Renal cortex interstitium (tissue), 11 donors: ENCODE results near the gene IL2RA. TPM values are rescaled to one million over a fixed set of nuclear protein-coding genes. Genes with fewer than 3 reads are reported as not detected.
"Not testable (repeated sequence)": the region's sequence is repeated elsewhere in the genome, so short reads cannot be mapped to it uniquely, and the experiment has no call there.

Source experiments
- DNase-seq, 11 donors: peaks; one replicate each; pipeline ENCODE4 v3.0.0-alpha.2; 2013; ENCODE audit warnings: low read depth in 9 of 11, low spot score in 4 of 11; ENCODE audit errors: extremely low read depth in 1 of 11
- polyA plus RNA-seq, 3 donors: library from polyadenylated mRNA; unstranded; fragments of 120-200 nt; gene quantifications; one replicate each; pipeline ENCODE4 v1.2.1, GENCODE V29; 2013; ENCODE audit not compliant: insufficient read length in 3 of 3

Gene IL2RA
- polyA plus RNA-seq, 3 donors = 0.10 TPM; not detected in 2

DNA sequence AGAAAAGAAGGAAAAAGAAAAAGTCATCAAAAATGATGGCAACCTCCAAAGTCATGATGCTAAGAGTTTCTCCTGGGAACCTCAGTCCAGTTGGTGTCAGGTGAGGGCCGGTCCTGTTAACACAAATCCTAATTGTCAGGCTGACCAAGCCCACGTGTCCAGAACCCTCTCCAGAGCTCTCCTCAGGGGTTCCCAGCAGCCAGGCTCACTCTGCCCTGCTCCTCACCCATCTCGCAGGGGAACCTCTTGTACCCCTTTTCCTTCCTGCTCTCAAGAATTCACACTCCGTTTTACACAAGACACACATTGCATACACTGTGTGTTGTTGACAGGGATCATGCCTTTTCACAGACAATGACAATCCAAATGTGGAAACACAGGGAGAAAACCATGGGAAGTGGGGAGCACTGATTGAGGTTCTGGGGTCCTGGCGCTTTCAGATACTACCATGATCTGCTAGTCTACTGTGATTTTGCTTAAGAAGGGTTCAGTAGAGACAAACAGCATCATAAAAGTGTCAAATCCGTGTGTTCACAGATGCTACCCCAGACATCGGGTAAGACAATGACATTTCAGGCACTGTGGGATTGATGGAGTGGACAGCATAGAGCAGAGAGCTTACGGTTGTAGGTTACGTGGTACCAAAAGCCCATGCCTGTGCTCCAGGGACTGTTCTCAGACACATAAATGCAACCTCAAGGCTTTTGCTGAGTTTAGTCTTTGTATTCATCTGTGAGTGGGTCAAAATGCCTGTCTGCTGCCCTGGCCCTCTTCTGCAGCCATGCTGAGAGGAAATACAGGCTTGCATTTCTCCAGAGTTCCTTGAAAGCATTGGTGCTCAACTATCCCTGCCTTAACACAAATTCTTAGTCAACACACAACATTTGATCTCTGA is 16.0 kb downstream of the IL2RA start:
- DNase-seq = no peak

DNA sequence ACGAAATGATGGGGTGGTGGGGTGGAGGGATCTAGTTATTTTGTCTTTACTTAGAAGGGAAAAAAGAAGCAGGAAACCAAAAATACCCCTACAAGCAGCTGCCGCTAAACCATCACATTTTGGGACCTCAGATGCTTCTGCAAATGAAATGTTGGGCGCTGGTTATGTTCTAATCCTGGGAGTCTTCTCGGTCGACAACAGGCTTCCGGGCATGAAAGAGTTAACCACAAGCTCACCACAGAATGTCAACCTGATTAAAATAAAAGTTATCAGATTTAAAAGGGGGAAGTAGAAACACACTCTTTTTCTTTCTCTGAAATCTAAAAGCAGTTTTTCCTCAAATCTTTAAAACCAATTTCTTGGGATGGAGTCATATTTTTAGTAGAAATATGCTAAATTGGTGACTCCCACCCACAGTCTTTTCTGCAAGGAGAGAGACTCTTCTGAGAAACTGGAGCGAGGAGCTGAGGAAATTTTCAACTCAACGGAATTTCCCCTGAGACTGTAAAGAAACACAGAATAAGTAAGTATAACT is 16.8 kb downstream of the IL2RA start:
- no peak for DNase-seq

DNA sequence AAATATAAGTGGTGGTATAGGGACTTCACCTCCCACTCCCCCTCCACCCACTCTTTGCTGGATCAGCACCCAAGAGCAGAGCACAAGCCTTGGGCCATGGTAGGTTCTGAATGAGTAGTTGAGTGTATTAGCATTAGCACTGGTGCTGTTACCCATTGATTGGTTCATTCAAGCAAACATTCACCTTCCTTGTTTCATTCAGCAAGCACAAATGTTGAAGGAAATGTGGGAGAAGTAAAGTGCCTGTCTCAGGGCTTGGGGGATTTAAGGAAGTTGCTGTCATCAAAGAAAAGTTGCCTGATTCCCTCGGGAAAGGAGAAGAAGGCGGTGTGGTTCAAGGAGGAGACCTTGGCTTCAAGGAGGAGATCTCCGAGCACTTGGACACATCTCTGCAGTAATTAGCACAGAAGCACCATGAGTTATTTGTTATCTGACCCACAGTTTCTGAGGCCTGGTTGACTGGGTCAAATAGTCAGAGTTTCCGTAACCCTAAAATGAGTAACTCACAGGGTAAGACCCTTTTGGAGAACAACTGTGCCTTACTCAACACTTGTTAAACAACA is 17.3 kb downstream of the IL2RA start:
- DNase-seq = no peak

DNA sequence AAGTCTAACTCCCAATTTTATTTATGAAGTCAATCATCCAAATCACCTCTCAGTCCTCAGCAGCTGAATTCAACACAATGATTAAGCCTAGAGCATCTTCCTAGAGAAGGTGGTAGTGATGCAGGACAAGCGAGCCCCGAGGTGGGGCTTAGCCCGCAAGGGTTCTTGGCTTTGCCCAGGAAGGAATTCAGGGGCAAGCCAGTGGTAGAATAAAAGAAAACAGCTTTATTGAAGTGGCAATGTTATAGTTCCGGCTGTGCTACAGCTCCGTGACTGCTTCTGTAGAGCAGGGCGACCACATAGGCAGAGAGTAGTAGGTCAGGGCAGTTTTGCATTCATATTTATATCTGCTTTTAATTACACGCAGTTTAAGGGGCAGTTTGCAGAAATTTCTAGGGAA is 18.1 kb downstream of the IL2RA start:
- DNase-seq = no peak

DNA sequence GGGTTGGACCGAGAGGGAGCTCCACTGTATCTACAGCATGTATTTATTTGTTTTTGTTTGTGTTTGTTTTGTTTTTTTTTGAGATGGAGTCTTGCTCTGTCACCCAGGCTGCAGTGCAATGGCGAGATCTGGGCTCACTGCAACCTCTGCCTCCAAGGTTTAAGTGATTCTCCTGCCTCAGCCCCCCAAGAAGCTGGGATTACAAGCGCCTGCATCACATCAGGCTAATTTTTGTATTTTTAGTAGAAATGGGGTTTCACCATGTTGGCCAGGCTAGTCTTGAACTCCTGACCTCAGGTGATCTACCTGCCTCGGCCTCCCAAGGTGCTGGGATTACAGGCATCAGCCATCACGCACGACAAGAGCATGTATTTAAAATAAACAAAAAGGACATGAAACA is 18.8 kb downstream of the IL2RA start:
- DNase-seq = not testable (repeated sequence)

DNA sequence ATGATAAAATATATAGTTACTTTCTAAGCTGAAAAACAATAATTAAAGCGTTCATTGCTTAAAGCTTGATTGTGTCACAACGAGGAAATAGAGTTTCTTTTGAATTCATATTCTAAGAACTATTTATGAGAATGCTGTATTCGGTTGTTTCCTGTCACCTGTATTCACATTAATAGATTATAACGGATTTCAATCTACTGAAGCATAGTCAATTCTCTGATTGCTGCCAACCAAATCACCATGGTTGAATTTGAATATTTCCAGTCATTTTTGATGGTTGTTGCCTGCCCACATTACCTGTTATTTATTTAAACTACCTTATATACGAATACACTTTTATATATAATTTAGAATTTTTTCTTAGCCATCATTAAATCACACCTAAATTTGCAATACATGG is 22.0 kb downstream of the IL2RA start:
- no peak for DNase-seq

DNA sequence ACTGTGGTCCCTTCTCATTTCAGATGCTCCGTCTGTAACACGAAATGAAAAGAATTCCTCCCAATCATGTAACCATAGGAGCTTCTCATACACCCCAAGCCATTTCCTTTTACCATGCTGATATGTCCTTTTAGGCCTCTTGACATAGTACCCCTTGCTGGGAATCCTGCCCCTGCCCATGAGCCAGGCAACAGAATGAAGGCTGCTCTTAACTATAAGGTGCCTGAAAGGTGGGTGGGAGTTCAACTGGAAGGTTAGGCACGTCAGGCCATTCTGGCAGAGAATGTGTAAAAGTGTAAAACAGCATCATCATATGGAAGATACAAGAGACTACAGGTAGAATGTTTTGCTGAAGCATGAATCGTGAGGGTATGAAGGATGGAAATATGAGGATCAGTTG is 22.5 kb downstream of the IL2RA start:
- no peak for DNase-seq

DNA sequence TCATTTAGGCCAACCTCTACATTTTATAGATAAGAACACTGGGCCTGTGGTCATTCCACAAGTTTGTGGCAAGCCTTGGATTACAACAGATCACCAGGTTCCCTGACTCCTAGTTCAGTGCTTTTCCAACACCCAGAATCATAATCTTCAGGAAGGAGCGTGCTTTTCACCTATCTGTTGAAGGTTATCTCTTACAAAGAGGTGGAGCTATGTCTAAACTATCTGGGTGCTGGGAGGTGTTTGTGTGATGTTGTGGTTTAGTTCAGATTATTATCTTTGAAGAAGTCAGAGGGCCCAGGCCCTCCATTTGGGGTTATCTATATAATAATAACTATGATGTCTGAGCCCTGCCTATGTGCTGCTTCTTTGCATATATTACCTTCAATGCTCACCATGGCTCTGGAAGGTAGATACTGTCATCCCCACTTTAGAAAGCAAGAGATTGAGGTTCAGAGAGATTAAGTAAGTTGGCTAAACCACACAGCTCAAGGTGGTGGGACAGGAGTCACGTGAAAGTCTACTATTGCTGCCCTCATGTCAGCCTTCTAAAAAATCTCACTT is 24.0 kb downstream of the IL2RA start:
- DNase-seq = no peak

DNA sequence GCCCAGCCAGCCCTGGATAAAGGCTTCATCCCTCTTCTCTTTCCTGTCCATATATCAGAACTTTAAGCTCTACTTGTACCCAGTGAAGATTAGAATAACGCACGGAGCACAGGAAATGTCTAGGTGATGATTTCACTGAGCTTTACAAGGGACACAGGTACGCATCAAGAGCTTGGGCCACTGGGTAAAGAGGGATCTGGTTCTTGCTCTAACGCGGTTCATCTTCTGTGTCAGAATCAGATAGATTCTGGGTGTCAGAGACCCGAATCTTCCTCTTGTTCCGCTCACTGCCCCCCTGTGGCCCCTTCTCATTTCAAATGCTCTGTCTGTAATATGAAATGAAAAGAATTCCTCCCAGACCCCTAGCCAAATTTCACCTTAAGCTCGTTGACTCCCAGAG is 24.7 kb downstream of the IL2RA start:
- no peak for DNase-seq

DNA sequence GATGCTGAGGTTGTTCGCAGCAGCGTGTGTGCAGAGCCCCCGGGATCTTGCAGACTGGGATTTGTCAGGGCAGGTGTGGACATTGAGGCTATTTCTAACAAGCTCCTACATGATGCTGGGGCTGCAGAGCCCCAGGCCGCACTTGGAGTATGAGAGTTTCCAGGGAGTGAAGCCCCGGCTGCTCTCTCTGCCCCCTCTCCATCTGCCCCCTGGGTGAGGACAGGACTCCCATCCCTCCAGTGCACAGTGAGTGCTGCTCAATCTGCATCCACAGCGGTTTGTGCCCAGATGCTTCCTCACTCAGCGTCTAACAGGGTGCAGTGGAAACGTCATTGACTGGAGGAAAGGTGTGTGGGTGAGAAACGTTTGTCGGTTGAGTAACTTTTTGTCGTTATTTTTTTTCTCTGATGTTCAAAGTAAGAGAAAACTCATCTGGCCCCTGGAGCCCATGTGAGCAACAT is 25.3 kb downstream of the IL2RA start:
- DNase-seq = no peak

DNA sequence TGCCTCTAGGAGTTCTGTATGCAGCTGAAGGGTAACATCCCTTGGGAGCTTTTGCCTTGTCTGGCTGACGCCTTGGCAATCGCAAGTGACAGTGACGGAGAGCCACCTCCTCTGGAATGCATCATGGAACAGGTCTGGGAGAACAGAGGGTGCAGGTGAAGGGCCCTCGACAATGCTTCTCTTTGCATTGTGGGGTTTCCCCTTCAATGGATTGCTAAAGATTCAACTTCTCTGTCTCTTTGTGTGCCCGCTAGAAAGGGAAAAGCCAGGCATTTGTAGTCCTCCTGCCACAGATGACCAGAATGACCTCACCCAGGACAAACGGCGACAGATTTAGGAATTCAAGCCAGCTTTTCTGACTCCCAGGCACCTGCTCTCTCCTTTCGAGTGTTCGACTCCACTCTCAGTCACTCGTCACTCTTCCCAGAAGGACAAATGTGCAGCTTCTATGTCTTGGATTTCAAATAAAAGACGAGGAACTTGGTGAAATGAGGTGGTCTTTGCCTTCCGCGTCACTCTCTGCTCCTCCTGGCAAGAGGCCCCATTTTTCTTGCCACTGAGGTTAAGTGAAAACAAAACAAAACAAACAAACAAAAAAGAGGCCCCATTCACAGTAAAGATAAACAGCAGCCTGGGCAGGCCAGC is 26.1 kb downstream of the IL2RA start:
- DNase-seq = no peak

DNA sequence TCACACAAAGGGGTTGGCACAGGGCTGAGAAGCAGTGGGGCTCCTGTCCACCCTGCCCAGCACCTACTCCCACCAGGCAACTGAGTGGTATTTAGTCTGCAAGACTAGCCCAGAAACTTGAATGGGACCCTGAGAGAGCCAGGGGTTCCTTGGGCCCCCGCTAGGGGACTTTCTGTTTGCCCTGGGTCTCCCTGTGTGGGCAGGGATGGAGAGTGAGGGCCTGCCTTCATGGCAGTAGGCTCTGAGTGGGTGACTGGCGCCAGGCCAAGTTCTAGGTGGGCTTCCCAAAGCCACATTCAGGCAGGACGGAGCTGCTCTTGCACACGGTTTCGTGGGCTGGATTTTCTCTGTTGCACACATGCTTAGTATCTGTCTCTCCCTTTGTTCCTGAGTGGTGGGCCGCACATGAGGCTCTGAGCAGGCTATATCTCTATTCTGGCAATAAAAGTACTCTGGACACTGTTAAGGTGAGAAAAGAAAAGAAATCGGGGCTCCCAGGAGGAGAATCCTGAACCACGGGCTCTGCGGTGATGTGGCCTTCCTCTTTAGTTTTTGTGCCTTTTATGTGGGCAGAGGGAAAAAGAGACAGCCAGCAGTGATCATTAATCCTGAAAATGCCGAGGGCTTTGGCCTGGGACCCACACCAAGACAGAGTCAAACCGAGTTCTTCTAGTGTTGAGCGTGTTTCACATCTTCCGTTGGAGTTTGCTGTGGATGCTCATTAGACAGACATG is 26.9 kb downstream of the IL2RA start:
- DNase-seq = no peak

DNA sequence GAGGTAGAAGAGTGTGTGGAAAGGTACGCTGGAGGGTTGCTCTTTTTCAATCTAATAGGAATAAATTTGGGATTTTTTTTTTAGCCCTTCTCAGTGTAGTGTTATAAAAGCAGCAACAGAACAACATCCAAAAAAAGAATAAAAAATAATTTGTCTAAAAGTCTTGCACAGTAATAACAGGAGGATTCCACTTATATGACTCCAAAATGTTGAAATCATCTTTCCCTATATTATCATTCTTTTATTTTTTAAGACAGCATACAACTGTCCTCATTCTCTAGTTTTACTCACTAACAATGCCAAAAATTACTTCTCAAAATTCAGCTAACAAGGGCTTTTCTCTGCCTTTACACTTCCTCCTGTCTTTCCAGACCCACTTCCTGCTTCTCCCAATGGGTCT is 27.8 kb downstream of the IL2RA start:
- no peak for DNase-seq

DNA sequence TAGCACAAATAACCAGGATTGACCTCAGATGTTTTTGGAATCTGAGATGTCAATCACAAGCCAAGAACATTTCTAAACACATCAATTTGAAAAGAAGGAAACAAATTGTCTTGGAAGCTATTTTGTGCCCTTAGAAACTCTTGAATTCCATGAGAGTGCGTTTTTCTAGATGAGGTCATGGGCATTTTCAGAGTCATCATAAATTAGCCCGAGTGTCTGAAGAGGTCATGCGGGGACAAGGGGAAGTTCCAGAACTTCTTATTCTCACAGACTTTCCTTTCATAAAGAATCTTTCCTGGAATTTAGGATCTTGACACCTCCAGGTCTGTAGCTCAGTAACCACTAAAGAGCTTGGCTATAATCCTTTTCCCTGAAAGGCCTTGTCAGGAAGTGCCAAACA is 28.2 kb downstream of the IL2RA start:
- no peak for DNase-seq

DNA sequence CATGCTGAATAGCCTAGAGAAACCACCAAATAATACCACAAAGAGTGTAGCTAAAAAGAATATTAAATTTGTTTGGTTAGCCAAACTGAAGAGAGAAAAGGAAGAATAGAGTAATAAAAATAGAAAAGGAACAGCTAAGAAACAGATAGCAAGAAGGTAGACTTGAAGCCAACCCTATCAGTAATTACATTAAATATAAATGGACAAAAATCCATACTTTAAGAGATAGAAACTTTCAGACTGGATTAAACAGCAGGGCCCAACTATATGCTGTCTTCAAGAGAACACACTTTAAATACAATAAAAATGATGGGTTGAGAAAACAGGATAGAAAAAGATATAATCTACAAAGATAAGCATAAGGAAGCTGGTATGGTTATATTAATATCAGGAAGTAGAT is 31.2 kb downstream of the IL2RA start:
- no peak for DNase-seq

DNA sequence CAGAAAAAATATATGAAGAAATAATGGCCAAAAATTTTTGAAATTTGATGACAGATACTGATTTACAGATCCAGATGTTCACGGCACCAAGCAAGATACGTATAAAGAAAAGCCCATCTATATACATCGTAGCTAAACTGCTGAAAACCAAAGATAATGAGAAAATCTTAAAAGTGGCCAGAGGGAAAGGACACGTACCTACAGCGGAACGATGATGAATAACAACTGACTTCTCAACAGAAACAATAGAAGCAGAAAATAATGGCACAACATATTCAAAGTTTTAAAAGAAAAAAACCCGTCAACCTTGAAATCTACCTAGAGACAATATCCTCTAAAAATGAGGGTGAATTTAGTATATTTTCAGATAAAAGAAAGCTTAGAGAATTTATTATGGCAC is 31.9 kb downstream of the IL2RA start:
- no peak for DNase-seq

DNA sequence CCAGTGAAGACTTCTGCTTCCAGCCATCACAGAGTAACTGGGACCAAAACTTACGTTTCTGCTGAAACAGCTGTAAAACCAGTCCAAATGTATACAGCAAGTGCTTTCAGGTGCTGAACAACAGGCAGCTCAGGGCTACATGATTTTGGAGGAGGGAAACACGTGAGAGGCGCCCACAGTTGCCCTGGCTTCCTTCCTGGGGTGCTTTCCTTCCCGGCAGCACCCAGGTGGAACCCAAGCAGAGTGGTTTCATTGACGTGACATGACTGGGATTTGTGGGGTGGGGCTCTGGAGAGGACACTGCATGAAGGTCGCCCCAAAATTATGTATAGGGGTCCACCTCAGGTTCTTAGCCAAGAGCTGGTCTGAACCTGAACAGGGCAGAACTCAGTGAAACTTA is 34.2 kb downstream of the IL2RA start:
- DNase-seq = no peak

DNA sequence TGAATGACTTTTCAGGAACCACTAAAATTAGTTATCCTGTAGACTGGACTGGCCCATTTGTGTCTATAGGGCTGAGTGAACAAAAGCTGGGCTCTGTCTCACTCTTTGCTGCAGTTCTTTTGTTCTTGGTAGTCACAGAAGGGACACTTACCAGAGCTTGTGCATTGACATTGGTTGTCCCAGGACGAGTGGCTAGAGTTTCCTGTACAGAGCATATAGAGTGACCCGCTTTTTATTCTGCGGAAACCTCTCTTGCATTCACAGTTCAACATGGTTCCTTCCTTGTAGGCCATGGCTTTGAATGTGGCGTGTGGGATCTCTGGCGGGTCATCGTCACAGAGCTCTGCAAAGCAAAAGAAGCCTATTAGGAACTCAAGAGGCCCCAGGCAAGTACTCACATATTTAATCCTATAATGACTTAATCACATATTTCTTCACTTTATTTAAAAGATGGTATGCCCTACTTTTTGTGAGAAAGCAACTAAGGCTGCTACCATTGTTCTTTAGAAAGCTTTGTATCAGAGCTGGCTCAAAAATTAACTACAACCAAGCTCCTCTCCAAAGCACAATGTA is 36.4 kb downstream of the IL2RA start:
- DNase-seq = no peak

DNA sequence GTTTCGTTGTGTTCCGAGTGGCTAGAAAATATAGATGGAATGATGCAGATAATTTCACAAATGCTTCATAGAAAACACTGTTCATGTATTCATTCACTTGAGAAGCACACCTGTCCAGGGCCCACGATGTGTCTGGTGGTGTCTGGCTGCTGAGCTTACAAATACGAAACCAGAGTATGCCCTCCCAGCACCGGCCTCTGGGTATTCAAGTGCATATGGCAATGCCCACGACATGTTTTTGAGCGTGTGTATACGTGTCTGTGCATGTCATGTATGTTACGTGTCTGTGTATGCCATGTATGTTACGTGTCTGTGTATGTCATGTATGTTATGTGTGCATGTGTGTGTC is 37.9 kb downstream of the IL2RA start:
- DNase-seq = no peak
